ENCODE measurements around the gene ADAD2. TPM values are rescaled to one million over a fixed set of nuclear protein-coding genes. Genes with fewer than 3 reads are reported as not detected.

The ADAD2 gene
- total and polyA plus RNA-seq, 9 of the 15 experiments (the other 6 are each of a cell fraction or from before 2014, with no cell fraction given), result 0.07 TPM; not detected in 8

- TF ChIP-seq ZNF740 (CRISPR knock-in tag; IDR thresholded peaks at IDR 0.05) (0 out of 2 replicates have a peak, but pooled peaks have one; percentile 36), ZNF740 (tag; IDR thresholded peaks at IDR 0.05) (no peak), ZNF282 (CRISPR knock-in tag; IDR thresholded peaks at IDR 0.05) (no peak), MGA (IDR thresholded peaks at IDR 0.05) (no peak), POLR3A (IDR thresholded peaks at IDR 0.05; ENCODE audit: borderline replicate concordance, extremely low read depth, insufficient read depth, insufficient read length) (no peak), ELF2 (CRISPR knock-in tag; IDR thresholded peaks at IDR 0.05) (peak; percentile 95), ZMIZ1 (IDR thresholded peaks at IDR 0.05; ENCODE audit: low read depth in 2 of 2, low read length in 2 of 2) (peak in 1 of 2 experiments; percentile 71; a peak in 1 of 4 replicates), RBM22 (IDR thresholded peaks at IDR 0.05; ENCODE audit: low read depth, low read length, poor library complexity, severe bottlenecking) (no peak), PTBP1 (IDR thresholded peaks at IDR 0.05; ENCODE audit: low read depth, low read length) (no peak), ZNF146 (CRISPR knock-in tag; IDR thresholded peaks at IDR 0.05; ENCODE audit: unreplicated experiment) (no peak)
Observed at GRCh38 chr16:84186685-84187437, 4.1 kb upstream of the ADAD2 start, which contains the start of gene TAF1C (continued).

All from K562 (cell line).